K562 (cell line): Measurements from ENCODE around the gene PIGM. TPM values are rescaled to one million over a fixed set of nuclear protein-coding genes. Genes with fewer than 3 reads are reported as not detected.

Experiments
- ATAC-seq: fragments of 200-7000 bp; cut with Tn5 transposase; 3 replicates; pipeline ENCODE4 v1.9.1; 2020; ENCODE audit warnings: moderate library complexity
- BruUV-seq: library from RNA; stranded (reverse); fragments of 400-500 nt; replicated peaks from 2 replicates; lab custom pipeline; 2021; lab: Mats Ljungman, UMichigan
- CTCF ChIA-PET: fragments of 300-600 bp; formaldehyde crosslinking; extraction: SDS; loops from one replicate; lab custom pipeline; 2021; ENCODE audit warnings: low intra/inter-chr PET ratio; lab: Yijun Ruan, JAX
- POLR2A ChIA-PET: fragments of 300-600, 350-650 bp; sonication (Branson Sonifier 250); formaldehyde crosslinking; extraction: SDS; loops from one replicate; lab custom pipeline; 2021; ENCODE audit warnings: antibody characterized with exemption, inconsistent platforms; lab: Yijun Ruan, JAX
- DNase-seq, 4 experiments: peaks; one replicate each; pipeline versions ENCODE4 v3.0.0 to v3.0.0-alpha.2; 2011 to 2018; ENCODE audit warnings: low spot score in 3 of 4, mixed read lengths in 3 of 4; ENCODE audit errors: extremely low read depth in 1 of 4
- FAIRE-seq: peaks from 2 replicates; lab custom pipeline; 2011; peaks lifted over from hg19 to GRCh38; lab: Jason Lieb, UNC
- H2AFZ ChIP-seq: 2 replicates; pipeline ENCODE4 v1.6.0; 2011; ENCODE audit warnings: low read depth, low read length, control low read depth, inconsistent platforms
- H3K27ac ChIP-seq: fragments of 200-600 bp; 3 replicates; pipeline ENCODE4 v1.8.0; 2011; ENCODE audit warnings: low read depth, mild to moderate bottlenecking, control low read depth, inconsistent platforms, low read length, moderate library complexity, mixed read lengths; ENCODE audit errors: extremely low read depth
- H3K27me3 ChIP-seq, 2 experiments: fragments of 300-600 bp in 1 of 2; 2 replicates in 1 of 2; 3 replicates in 1 of 2; pipeline versions ENCODE4 v1.6.0 to v1.8.0; 2011; ENCODE audit warnings: inconsistent platforms in 2 of 2, low read length in 2 of 2, mild to moderate bottlenecking in 1 of 2, mixed read lengths in 1 of 2, moderate library complexity in 1 of 2; ENCODE audit not compliant: control insufficient read depth in 2 of 2, insufficient read depth in 2 of 2
- H3K36me3 ChIP-seq: fragments of 300-600 bp; 3 replicates; pipeline ENCODE4 v1.8.0; 2011; ENCODE audit warnings: mild to moderate bottlenecking, low read length, inconsistent platforms; ENCODE audit not compliant: control insufficient read depth, insufficient read depth
- H3K4me1 ChIP-seq, 2 experiments: fragments of 200-600 bp in 1 of 2; replicated peaks in 1 of 2; 2 replicates in 1 of 2; 3 replicates in 1 of 2; pipeline versions ENCODE4 v1.5.1 to v1.8.0; 2011; ENCODE audit warnings: inconsistent platforms in 2 of 2, low read length in 2 of 2, mild to moderate bottlenecking in 1 of 2, mixed read lengths in 1 of 2, moderate library complexity in 1 of 2; ENCODE audit not compliant: control insufficient read depth in 2 of 2, insufficient read depth in 2 of 2
- H3K4me2 ChIP-seq: 2 replicates; pipeline ENCODE4 v1.6.1; 2011; ENCODE audit warnings: low read length, control low read depth, inconsistent platforms, mixed read lengths; ENCODE audit not compliant: insufficient read depth
- H3K4me3 ChIP-seq: fragments of 200-600 bp; sonication (generic), shearing (Covaris generic); 2 replicates; pipeline ENCODE4 v1.5.1; 2016; ENCODE audit warnings: control low read depth, inconsistent platforms
- H3K79me2 ChIP-seq: fragments of 200-600 bp; 3 replicates; pipeline ENCODE4 v1.8.0; 2011; ENCODE audit warnings: low read length, inconsistent platforms; ENCODE audit not compliant: control insufficient read depth, insufficient read depth
- H3K9ac ChIP-seq, 2 experiments: 2 replicates each; pipeline versions ENCODE4 v1.6.0 to v1.6.1; 2011; ENCODE audit warnings: low read depth in 2 of 2, low read length in 2 of 2, control low read depth in 1 of 2, inconsistent platforms in 1 of 2, mild to moderate bottlenecking in 1 of 2, mixed read lengths in 1 of 2; ENCODE audit not compliant: insufficient read depth in 1 of 2
- H3K9me1 ChIP-seq: one replicate; pipeline ENCODE4 v1.6.0; 2011; ENCODE audit warnings: inconsistent platforms, mild to moderate bottlenecking, low read length, moderate library complexity; ENCODE audit not compliant: control insufficient read depth, insufficient read depth
- H3K9me3 ChIP-seq: replicated peaks from 2 replicates; pipeline ENCODE4 v1.5.1; 2011; ENCODE audit warnings: low read depth, low read length, inconsistent platforms; ENCODE audit not compliant: control insufficient read depth, insufficient read depth
- H4K20me1 ChIP-seq: replicated peaks from 2 replicates; pipeline ENCODE4 v1.6.1; 2011; ENCODE audit warnings: low read length, inconsistent platforms, mixed read lengths; ENCODE audit not compliant: control insufficient read depth, insufficient read depth
- CHD2 ChIP-seq: IDR thresholded peaks from 2 replicates; pipeline ENCODE4 v1.6.1; 2011; ENCODE audit warnings: low read depth, low read length
- ELF2 ChIP-seq: fragments of 250-450 bp; sonication (Bioruptor Pico); IDR thresholded peaks from 2 replicates; pipeline ENCODE4 v1.5.0; 2021; ENCODE audit warnings: mild to moderate bottlenecking
- KDM2B ChIP-seq: fragments of 250-450 bp; sonication (Bioruptor Pico); IDR thresholded peaks from 2 replicates; pipeline ENCODE4 v1.8.0; 2021; ENCODE audit warnings: mild to moderate bottlenecking, moderate library complexity
- POLR2AphosphoS2 ChIP-seq: IDR thresholded peaks from 2 replicates; pipeline ENCODE4 v1.6.1; 2012; ENCODE audit warnings: low read length, improper control_type of control experiment
- RCOR1 ChIP-seq, 2 experiments: IDR thresholded peaks; 2 replicates each; pipeline ENCODE4 v1.6.1; 2012; ENCODE audit warnings: low read depth in 2 of 2, low read length in 2 of 2, borderline replicate concordance in 1 of 2, improper control_type of control experiment in 1 of 2
- RNF2 ChIP-seq: sonication (generic); IDR thresholded peaks from 2 replicates; pipeline ENCODE4 v1.6.1; 2016
- SREBF2 ChIP-seq: sonication (generic); formaldehyde crosslinking; IDR thresholded peaks from 2 replicates; pipeline ENCODE4 v1.4.0; 2020; ENCODE audit warnings: mild to moderate bottlenecking, missing genetic modification reagents
- TBL1XR1 ChIP-seq, 2 experiments: IDR thresholded peaks; 2 replicates each; pipeline ENCODE4 v1.6.1; 2012; ENCODE audit warnings: improper control_type of control experiment in 2 of 2, low read length in 2 of 2, mild to moderate bottlenecking in 1 of 2
- ZBTB1 ChIP-seq: sonication (generic); formaldehyde crosslinking; IDR thresholded peaks from 2 replicates; pipeline ENCODE4 v1.8.1; 2023; ENCODE audit warnings: missing genetic modification reagents, low read depth, mild to moderate bottlenecking, borderline replicate concordance
- ZNF668 ChIP-seq: fragments of 250-450 bp; sonication (Bioruptor Pico); IDR thresholded peaks from 2 replicates; pipeline ENCODE4 v1.8.0; 2022; ENCODE audit warnings: mild to moderate bottlenecking, inconsistent platforms
- WGBS: fragments of 100-300 bp; shearing (Covaris generic); methylation state at CpG from one replicate; pipeline ENCODE4 v1.1.6; 2016; ENCODE audit warnings: low coverage, mixed read lengths; ENCODE audit not compliant: insufficient coverage; ENCODE audit errors: missing lambda C conversion rate; 5-methylcytosine and 5-hydroxymethylcytosine counted together
- in situ Hi-C: fragments of 300-500 bp; cut with MboI; formaldehyde crosslinking; loops from 4 replicates; pipeline ENCODE4 v1.15.0; 2018; ENCODE audit warnings: inconsistent platforms, mixed read lengths
- intact Hi-C: fragments of 100-400 bp; cut with micrococcal nuclease; formaldehyde crosslinking; loops from 2 replicates; pipeline ENCODE4 v1.14.2; 2022
- polyA plus RNA-seq, 8 experiments: library from polyadenylated mRNA; depleted of rRNA in 4 of 8; stranded (reverse) in 5 of 8; unstranded in 3 of 8; fragments of >200 nt; fragmentation: Nextera tagmentation in 2 of 8; fragmentation: Illumina TruSeq in 1 of 8; extraction: Ambion mirVana in 2 of 8; extraction: Trizol in 1 of 8; gene quantifications; 2 replicates each; pipeline versions ENCODE4 v1.2.1 to v1.2.3, GENCODE V29; 2011 to 2014; ENCODE audit warnings: inconsistent platforms in 1 of 8, missing spikeins in 1 of 8
- total RNA-seq, 7 experiments: library from RNA; depleted of rRNA in 6 of 7; stranded (reverse); fragments of >200 nt in 6 of 7; fragmentation: Illumina TruSeq in 2 of 7; extraction: Trizol in 2 of 7; gene quantifications; 2 replicates each; pipeline versions ENCODE4 v1.2.1 to v1.2.3, GENCODE V29; 2011 to 2021; ENCODE audit warnings: low replicate concordance in 1 of 7
- TF ChIP-seq, protein P1 (sequence below): fragments of 200-800 bp; sonication (Bioruptor generic); IDR thresholded peaks from 2 replicates; pipeline ENCODE4 v1.6.1; 2017; ENCODE audit warnings: missing genetic modification characterization, missing compliant biosample characterization
- TF ChIP-seq, protein P2 (sequence below), 2 experiments: fragments of 450-650 bp in 1 of 2; IDR thresholded peaks; 2 replicates each; pipeline ENCODE4 v1.6.1; 2011 to 2017; ENCODE audit warnings: low read depth in 2 of 2, antibody characterized with exemption in 1 of 2, borderline replicate concordance in 1 of 2, low read length in 1 of 2, mild to moderate bottlenecking in 1 of 2, mixed read lengths in 1 of 2; ENCODE audit not compliant: control insufficient read depth in 1 of 2
- TF ChIP-seq, protein P3 (sequence below): sonication (generic); formaldehyde crosslinking; IDR thresholded peaks from 2 replicates; pipeline ENCODE4 v1.8.0; 2022; ENCODE audit warnings: missing genetic modification reagents, mild to moderate bottlenecking, borderline replicate concordance

The PIGM gene
- total and polyA plus RNA-seq, 9 of the 15 experiments (the other 6 are each of a cell fraction or from before 2014, with no cell fraction given) = 2.6 to 6.7 (median 4.3) TPM

DNA sequence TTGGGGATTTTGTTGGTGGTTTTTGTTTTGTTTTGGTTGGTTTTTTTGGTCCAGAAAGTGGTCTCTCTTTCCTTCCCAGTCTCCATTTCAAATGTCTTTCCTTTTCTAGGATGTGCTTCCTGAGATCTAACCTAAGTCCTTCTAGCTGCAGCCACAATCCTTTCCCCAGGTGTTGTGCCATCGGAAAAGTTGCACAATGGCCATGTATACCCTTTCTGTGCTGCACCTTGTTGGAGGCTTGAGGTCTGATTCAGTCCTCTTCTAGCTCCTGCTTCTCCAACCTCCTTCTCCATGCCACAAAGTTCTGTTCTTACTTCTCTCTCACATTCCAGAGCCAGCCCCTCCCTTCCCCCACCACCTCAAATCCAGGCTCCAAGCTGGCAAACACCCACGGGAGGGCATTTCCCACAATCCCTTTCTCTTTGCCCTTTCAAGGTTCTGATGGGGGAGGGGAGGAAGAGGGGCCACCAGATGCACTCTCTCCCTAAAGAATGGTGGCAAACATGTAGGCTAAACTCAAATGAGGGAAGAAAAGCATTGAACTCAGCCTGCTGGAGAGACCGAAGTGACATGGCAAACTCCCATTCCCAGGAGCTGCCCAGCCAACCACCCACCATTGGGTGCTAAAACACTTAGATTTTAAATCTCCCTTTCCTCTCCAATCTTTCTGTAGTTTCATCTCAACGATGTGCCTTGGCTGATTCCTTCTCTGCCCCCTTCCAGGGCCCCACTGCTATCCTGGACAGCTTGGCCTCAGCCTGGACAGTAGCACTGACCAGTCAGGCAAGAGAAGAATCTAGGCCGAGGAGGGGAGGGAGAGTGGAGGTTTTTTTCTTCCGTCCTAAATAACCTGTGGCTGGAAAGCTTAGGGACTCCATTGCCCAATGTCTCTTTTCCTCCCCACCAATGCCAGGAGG lies 35.3 kb upstream of the PIGM start:
- in situ Hi-C loops (no loop called here), intact Hi-C loops (no loop called here)
- BruUV-seq = no TSS peak
- Histone ChIP-seq H3K9me1 (no peaks in the 10 kb centered on the region), H3K9me3 (no peaks in the 10 kb centered on the region), H3K4me1 (peaks cover 0 to 13% of the 10 kb centered on the region in 2 experiments; a peak in 3 of 5 replicates), H3K4me3 (no peak overlapping the region), H3K27me3 (peaks cover 16 to 64% of the 10 kb centered on the region in 2 experiments; a peak in 4 of 5 replicates), H3K4me2 (no peak overlapping the region), H3K36me3 (no peaks in the 10 kb centered on the region), H3K9ac (no peak overlapping the region), H2AFZ (no peak overlapping the region), H4K20me1 (no peaks in the 10 kb centered on the region; the same call in 1 of the 2 replicates), H3K79me2 (no peaks in the 10 kb centered on the region), H3K27ac (no peak overlapping the region)
- TF ChIP-seq ZBTB1 (CRISPR knock-in tag) (no peak), TBL1XR1 (IDR thresholded peaks at IDR 0.05; ENCODE audit: low read length in 2 of 2) (no peak), ELF2 (CRISPR knock-in tag) (no peak), SREBF2 (CRISPR knock-in tag) (no peak), RNF2 (no peak), POLR2AphosphoS2 (no peak), RCOR1 (IDR thresholded peaks at IDR 0.05; ENCODE audit: borderline replicate concordance in 1 of 2, low read depth in 2 of 2, low read length in 2 of 2) (no peak), CHD2 (no peak), KDM2B (CRISPR knock-in tag) (no peak), ZNF668 (CRISPR knock-in tag) (no peak)
- TF ChIP-seq, protein P1, sequence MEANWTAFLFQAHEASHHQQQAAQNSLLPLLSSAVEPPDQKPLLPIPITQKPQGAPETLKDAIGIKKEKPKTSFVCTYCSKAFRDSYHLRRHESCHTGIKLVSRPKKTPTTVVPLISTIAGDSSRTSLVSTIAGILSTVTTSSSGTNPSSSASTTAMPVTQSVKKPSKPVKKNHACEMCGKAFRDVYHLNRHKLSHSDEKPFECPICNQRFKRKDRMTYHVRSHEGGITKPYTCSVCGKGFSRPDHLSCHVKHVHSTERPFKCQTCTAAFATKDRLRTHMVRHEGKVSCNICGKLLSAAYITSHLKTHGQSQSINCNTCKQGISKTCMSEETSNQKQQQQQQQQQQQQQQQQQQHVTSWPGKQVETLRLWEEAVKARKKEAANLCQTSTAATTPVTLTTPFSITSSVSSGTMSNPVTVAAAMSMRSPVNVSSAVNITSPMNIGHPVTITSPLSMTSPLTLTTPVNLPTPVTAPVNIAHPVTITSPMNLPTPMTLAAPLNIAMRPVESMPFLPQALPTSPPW (CRISPR knock-in tag) = no peak
- TF ChIP-seq, protein P2, sequence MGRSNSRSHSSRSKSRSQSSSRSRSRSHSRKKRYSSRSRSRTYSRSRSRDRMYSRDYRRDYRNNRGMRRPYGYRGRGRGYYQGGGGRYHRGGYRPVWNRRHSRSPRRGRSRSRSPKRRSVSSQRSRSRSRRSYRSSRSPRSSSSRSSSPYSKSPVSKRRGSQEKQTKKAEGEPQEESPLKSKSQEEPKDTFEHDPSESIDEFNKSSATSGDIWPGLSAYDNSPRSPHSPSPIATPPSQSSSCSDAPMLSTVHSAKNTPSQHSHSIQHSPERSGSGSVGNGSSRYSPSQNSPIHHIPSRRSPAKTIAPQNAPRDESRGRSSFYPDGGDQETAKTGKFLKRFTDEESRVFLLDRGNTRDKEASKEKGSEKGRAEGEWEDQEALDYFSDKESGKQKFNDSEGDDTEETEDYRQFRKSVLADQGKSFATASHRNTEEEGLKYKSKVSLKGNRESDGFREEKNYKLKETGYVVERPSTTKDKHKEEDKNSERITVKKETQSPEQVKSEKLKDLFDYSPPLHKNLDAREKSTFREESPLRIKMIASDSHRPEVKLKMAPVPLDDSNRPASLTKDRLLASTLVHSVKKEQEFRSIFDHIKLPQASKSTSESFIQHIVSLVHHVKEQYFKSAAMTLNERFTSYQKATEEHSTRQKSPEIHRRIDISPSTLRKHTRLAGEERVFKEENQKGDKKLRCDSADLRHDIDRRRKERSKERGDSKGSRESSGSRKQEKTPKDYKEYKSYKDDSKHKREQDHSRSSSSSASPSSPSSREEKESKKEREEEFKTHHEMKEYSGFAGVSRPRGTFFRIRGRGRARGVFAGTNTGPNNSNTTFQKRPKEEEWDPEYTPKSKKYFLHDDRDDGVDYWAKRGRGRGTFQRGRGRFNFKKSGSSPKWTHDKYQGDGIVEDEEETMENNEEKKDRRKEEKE (IDR thresholded peaks at IDR 0.05; ENCODE audit: borderline replicate concordance in 1 of 2, control insufficient read depth in 1 of 2, low read depth in 2 of 2, low read length in 1 of 2) = no peak
- TF ChIP-seq, protein P3, sequence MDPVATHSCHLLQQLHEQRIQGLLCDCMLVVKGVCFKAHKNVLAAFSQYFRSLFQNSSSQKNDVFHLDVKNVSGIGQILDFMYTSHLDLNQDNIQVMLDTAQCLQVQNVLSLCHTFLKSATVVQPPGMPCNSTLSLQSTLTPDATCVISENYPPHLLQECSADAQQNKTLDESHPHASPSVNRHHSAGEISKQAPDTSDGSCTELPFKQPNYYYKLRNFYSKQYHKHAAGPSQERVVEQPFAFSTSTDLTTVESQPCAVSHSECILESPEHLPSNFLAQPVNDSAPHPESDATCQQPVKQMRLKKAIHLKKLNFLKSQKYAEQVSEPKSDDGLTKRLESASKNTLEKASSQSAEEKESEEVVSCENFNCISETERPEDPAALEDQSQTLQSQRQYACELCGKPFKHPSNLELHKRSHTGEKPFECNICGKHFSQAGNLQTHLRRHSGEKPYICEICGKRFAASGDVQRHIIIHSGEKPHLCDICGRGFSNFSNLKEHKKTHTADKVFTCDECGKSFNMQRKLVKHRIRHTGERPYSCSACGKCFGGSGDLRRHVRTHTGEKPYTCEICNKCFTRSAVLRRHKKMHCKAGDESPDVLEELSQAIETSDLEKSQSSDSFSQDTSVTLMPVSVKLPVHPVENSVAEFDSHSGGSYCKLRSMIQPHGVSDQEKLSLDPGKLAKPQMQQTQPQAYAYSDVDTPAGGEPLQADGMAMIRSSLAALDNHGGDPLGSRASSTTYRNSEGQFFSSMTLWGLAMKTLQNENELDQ (CRISPR knock-in tag) = no peak
- CTCF ChIA-PET = no interaction called here
- ATAC-seq (no peak), DNase-seq (no peak), FAIRE-seq (no peak)
- 3% methylated on average over 6 of the region's 6 CpGs for whole genome bisulfite sequencing
- POLR2A ChIA-PET = interaction anchor here (0.7 to 1.2 kb wide), 3 partner anchors 11 to 352 kb away, joined by 3 to 4 read pairs (median 3); no protein-coding TSS in a partner anchor
